ENCODE results near the gene GNAT3. TPM values are rescaled to one million over a fixed set of nuclear protein-coding genes. Genes with fewer than 3 reads are reported as not detected.

Gene GNAT3
- total RNA-seq (not detected in 2 replicates), polyA plus RNA-seq (not detected in 2 replicates)

DNA sequence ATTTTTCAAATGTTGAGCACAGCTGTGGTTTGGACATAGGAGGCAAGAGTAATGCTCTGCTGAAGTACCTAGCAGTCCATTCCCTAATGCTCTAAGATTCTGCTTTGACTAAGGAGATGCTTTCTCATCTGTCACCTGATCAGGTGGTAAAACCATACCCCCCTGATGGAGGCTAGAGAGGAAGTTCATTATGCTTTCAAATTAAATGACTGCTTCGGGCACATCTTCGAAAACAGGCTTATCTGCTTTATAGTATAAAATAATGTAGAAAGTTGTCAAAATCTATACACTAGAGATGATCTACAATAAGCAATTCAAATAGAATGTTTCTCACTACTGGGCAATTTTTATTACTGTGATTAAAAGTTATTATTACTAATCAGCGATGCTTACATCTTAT, at the start of gene GNAT3:
TSS of gene GNAT3 (minus strand) at position 101 of the 400 bp plus-strand sequence. CDS start 138 bp downstream, outside the sequence.
- Histone ChIP-seq H3K9me3 (ENCODE audit: low read depth) (no peaks in the 10 kb centered on the region), H2AFZ (no peak within 1 kb of the TSS), H3K4me1 (ENCODE audit: insufficient read depth) (no peaks in the 10 kb centered on the region), H3K27ac (no peak within 1 kb of the TSS), H3K4me2 (no peak within 1 kb of the TSS), H4K20me1 (ENCODE audit: insufficient read depth, poor library complexity, severe bottlenecking) (no peaks in the 10 kb centered on the region), H3K9me2 (replicated peaks; ENCODE audit: insufficient read depth) (no peaks in the 10 kb centered on the region), H3K79me2 (no peaks in the 10 kb centered on the region), H3K36me3 (replicated peaks; ENCODE audit: insufficient read depth, low read depth) (no peaks in the 10 kb centered on the region), H3K27me3 (no peaks in the 10 kb centered on the region), H3K4me3 (no peak within 1 kb of the TSS)
- DNase-seq (ENCODE audit: low spot score): no peak
- WGBS (ENCODE audit: low lambda C conversion rate, missing lambda C conversion rate): 88% methylated on average over 3 of the region's 3 CpGs
- TF ChIP-seq, protein P1, sequence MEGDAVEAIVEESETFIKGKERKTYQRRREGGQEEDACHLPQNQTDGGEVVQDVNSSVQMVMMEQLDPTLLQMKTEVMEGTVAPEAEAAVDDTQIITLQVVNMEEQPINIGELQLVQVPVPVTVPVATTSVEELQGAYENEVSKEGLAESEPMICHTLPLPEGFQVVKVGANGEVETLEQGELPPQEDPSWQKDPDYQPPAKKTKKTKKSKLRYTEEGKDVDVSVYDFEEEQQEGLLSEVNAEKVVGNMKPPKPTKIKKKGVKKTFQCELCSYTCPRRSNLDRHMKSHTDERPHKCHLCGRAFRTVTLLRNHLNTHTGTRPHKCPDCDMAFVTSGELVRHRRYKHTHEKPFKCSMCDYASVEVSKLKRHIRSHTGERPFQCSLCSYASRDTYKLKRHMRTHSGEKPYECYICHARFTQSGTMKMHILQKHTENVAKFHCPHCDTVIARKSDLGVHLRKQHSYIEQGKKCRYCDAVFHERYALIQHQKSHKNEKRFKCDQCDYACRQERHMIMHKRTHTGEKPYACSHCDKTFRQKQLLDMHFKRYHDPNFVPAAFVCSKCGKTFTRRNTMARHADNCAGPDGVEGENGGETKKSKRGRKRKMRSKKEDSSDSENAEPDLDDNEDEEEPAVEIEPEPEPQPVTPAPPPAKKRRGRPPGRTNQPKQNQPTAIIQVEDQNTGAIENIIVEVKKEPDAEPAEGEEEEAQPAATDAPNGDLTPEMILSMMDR (IDR thresholded peaks at IDR 0.05; ENCODE audit: poor library complexity): no peak
- TF ChIP-seq EZH2 (IDR thresholded peaks at IDR 0.05; ENCODE audit: borderline replicate concordance): no peak
- TF ChIP-seq EZH2phosphoT487 (IDR thresholded peaks at IDR 0.05; ENCODE audit: low read depth, severe bottlenecking, unreplicated experiment): no peak

DNA sequence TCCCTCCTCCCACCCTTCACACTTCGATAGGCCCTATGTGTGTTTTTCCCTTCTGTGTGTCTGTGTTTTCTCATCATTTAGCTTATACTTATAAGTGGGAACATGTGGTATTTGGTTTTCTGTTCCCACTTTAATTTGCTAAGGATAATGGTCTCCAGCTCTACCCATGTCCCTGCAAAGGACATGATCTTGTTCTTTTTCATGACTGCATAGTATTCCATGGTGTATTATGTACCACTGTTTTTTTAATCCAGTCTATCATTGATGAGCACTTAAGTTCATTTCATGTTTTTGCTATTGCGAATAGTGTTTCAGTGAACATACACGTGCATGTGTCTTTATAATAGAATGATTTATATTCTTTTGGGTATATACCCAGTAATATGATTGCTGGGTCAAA, 46.3 kb upstream of the GNAT3 start:
- H3K36me3 ChIP-seq (replicated peaks; ENCODE audit: insufficient read depth, low read depth): no peaks in the 10 kb centered on the region
- no peaks in the 10 kb centered on the region for H4K20me1 ChIP-seq (ENCODE audit: insufficient read depth, poor library complexity, severe bottlenecking)
- 80% methylated on average over 3 of the region's 3 CpGs for WGBS (ENCODE audit: low lambda C conversion rate, missing lambda C conversion rate)
- H3K27me3 ChIP-seq: no peaks in the 10 kb centered on the region
- H3K4me2 ChIP-seq: no peak overlapping the region
- H3K9me3 ChIP-seq (ENCODE audit: low read depth): no peaks in the 10 kb centered on the region
- H2AFZ ChIP-seq: no peak overlapping the region
- TF ChIP-seq EZH2phosphoT487 (IDR thresholded peaks at IDR 0.05; ENCODE audit: low read depth, severe bottlenecking, unreplicated experiment): no peak
- TF ChIP-seq, protein P1 (IDR thresholded peaks at IDR 0.05; ENCODE audit: poor library complexity): no peak
- TF ChIP-seq EZH2 (IDR thresholded peaks at IDR 0.05; ENCODE audit: borderline replicate concordance): no peak
- DNase-seq (ENCODE audit: low spot score): no peak
- no peaks in the 10 kb centered on the region for H3K4me1 ChIP-seq (ENCODE audit: insufficient read depth)
- no peak overlapping the region for H3K4me3 ChIP-seq
- no peaks in the 10 kb centered on the region for H3K79me2 ChIP-seq
- H3K27ac ChIP-seq: no peak overlapping the region
- H3K9me2 ChIP-seq (replicated peaks; ENCODE audit: insufficient read depth): no peaks in the 10 kb centered on the region

DNA sequence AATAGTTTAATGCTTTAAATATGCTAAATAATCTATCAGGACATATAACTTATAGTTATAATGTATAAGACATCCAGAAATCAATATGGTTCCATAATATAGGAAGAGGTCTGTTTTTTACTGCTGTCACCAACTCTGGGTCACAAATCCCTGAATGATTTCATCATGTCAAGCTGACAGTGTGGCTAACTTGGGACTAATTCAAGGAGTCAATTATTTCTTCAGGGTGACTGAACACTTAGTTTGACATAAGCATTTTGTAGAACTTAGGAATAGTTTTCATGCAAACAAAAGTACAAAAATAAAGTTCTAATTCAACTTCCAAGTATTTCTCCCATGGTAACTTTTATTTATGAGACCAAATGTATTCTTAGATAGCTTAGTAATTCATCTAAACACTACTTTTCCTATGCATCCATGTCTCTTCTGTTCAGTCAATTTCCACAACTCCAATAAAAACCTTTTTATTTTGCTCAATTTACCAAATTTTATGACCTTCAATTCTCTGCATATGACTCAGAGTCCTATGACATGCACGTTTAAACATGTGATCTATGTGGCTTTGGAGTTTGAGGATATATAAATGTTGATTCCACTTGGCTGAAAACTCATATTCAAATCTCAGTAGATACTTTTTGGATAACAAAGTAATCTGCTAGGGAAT, 40.3 kb upstream of the GNAT3 start:
- DNase-seq (ENCODE audit: low spot score): no peak
- Histone ChIP-seq H3K9me2 (replicated peaks; ENCODE audit: insufficient read depth) (no peaks in the 10 kb centered on the region), H3K36me3 (replicated peaks; ENCODE audit: insufficient read depth, low read depth) (no peaks in the 10 kb centered on the region), H2AFZ (no peak overlapping the region), H4K20me1 (ENCODE audit: insufficient read depth, poor library complexity, severe bottlenecking) (no peaks in the 10 kb centered on the region), H3K79me2 (no peaks in the 10 kb centered on the region), H3K27me3 (no peaks in the 10 kb centered on the region), H3K27ac (no peak overlapping the region), H3K9me3 (ENCODE audit: low read depth) (no peaks in the 10 kb centered on the region), H3K4me2 (no peak overlapping the region), H3K4me1 (ENCODE audit: insufficient read depth) (no peaks in the 10 kb centered on the region), H3K4me3 (no peak overlapping the region)
- TF ChIP-seq, protein P1 (IDR thresholded peaks at IDR 0.05; ENCODE audit: poor library complexity): no peak
- TF ChIP-seq EZH2phosphoT487 (IDR thresholded peaks at IDR 0.05; ENCODE audit: low read depth, severe bottlenecking, unreplicated experiment): no peak
- WGBS (ENCODE audit: low lambda C conversion rate, missing lambda C conversion rate): 69% methylated on average over 1 of the region's 1 CpG
